Neural progenitor cell (in vitro differentiated cells): Measurements from ENCODE around the gene RPTOR. TPM values are rescaled to one million over a fixed set of nuclear protein-coding genes. Genes with fewer than 3 reads are reported as not detected.

Experiments used
- DNase-seq: peaks from one replicate; pipeline ENCODE4 v3.0.0-alpha.2; 2016; ENCODE audit warnings: low spot score
- H2AFZ ChIP-seq: fragments of 200-600 bp; sonication (generic); replicated peaks from 2 replicates; pipeline ENCODE4 v1.6.1; 2016; ENCODE audit warnings: antibody characterized with exemption
- H3F3A ChIP-seq: fragments of 200-600 bp; sonication (generic); 2 replicates; pipeline ENCODE4 v1.6.1; 2016; ENCODE audit warnings: antibody characterized with exemption, low read depth
- H3K27ac ChIP-seq: fragments of 200-600 bp; sonication (generic); 2 replicates; pipeline ENCODE4 v1.5.1; 2016; ENCODE audit warnings: mild to moderate bottlenecking
- H3K27me3 ChIP-seq: fragments of 200-600 bp; sonication (generic); 2 replicates; pipeline ENCODE4 v1.6.1; 2016; ENCODE audit warnings: mild to moderate bottlenecking, moderate library complexity
- H3K36me3 ChIP-seq: fragments of 200-600 bp; sonication (generic); 2 replicates; pipeline ENCODE4 v1.5.1; 2016
- H3K4me1 ChIP-seq: fragments of 200-600 bp; sonication (generic); 2 replicates; pipeline ENCODE4 v1.6.1; 2016; ENCODE audit warnings: mixed run types
- H3K4me2 ChIP-seq: fragments of 200-600 bp; sonication (generic); 2 replicates; pipeline ENCODE4 v1.6.1; 2016
- H3K4me3 ChIP-seq: fragments of 200-600 bp; sonication (generic); 2 replicates; pipeline ENCODE4 v1.5.1; 2016
- H3K79me2 ChIP-seq: fragments of 200-600 bp; sonication (generic); 2 replicates; pipeline ENCODE4 v1.6.1; 2016; ENCODE audit warnings: low read depth
- H3K9ac ChIP-seq: fragments of 200-600 bp; sonication (generic); 2 replicates; pipeline ENCODE4 v1.6.1; 2016
- H3K9me3 ChIP-seq: fragments of 200-600 bp; sonication (generic); 2 replicates; pipeline ENCODE4 v1.5.1; 2016; ENCODE audit warnings: low read depth
- H4K20me1 ChIP-seq: fragments of 200-600 bp; sonication (generic); 2 replicates; pipeline ENCODE4 v1.6.1; 2016; ENCODE audit warnings: low read depth
- H3K27ac Mint-ChIP-seq: 3 replicates; pipeline ENCODE4 v1.8.0; 2021; ENCODE audit warnings: mixed read lengths
- H3K27me3 Mint-ChIP-seq: 2 replicates; pipeline ENCODE4 v1.8.0; 2022; ENCODE audit warnings: low read depth, mild to moderate bottlenecking, inconsistent platforms, moderate library complexity, mixed read lengths; ENCODE audit not compliant: insufficient read depth
- H3K36me3 Mint-ChIP-seq: 3 replicates; pipeline ENCODE4 v1.8.0; 2021; ENCODE audit warnings: mixed read lengths
- H3K4me1 Mint-ChIP-seq: 3 replicates; pipeline ENCODE4 v1.8.0; 2021; ENCODE audit warnings: mixed read lengths
- H3K4me3 Mint-ChIP-seq: 3 replicates; pipeline ENCODE4 v1.8.0; 2021; ENCODE audit warnings: mild to moderate bottlenecking, moderate library complexity, mixed read lengths
- H3K9me3 Mint-ChIP-seq: 3 replicates; pipeline ENCODE4 v1.8.0; 2020; ENCODE audit warnings: mixed read lengths
- EZH2 ChIP-seq: fragments of 200-600 bp; sonication (generic); IDR thresholded peaks from 2 replicates; pipeline ENCODE4 v1.6.1; 2017; ENCODE audit warnings: antibody characterized with exemption, mild to moderate bottlenecking, moderate library complexity
- EZH2phosphoT487 ChIP-seq: fragments of 200-600 bp; sonication (generic); IDR thresholded peaks from 2 replicates; pipeline ENCODE4 v1.6.1; 2017; ENCODE audit warnings: antibody characterized with exemption
- total RNA-seq: library from RNA; depleted of rRNA; stranded (reverse); fragments of >200 nt; gene quantifications from 2 replicates; pipeline ENCODE4 v1.2.3, GENCODE V29; 2015; ENCODE audit warnings: low replicate concordance
- TF ChIP-seq, protein P1 (sequence below): fragments of 200-600 bp; sonication (generic); IDR thresholded peaks from 2 replicates; pipeline ENCODE4 v1.5.1; 2017; ENCODE audit warnings: antibody characterized with exemption, mild to moderate bottlenecking

The RPTOR gene
- total RNA-seq, 1 donor from 2014 or later = 7.4 TPM

DNA sequence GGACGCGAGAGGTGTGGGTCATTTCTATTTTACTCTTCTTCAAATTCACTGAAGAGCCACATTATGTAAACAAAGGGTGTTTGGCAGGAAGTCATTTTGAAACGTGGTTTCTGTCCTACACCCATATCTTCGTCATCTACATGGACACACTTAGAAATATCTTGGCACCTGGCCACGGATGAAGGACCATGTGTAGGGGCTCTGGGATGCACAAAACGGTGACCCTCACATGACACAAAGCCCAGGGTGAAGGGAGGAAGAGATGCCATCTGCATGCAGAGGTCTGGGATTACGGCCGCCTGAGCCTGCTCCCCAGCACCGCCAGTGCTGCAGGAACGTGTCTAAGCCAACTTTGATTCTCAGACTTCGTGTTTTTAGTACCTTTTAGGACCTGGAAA lies 316.8 kb downstream of the RPTOR start:
- H3K9me3 Mint-ChIP-seq = peaks cover 4% of the 10 kb centered on the region
- no peaks in the 10 kb centered on the region for H3K79me2 ChIP-seq

DNA sequence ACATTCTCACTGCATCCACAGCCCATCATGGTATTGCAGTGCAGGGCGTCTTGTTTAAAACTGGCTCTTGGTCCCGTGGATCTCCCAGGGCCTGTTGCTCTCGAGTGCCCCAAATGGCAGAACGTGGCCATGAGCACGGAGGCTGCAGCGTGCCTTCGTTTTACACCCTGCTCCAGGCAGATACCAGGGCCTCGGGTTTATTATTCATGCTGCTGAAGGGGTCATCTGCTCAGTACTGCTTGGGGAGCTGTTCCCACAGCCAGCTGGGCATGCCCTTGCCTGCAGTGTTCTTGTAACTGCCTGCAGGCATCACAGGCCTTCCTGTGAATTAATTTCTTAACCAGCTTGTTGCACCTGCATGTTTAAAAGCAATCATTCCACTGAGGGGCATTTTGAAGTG lies 317.3 kb downstream of the RPTOR start:
- Histone ChIP-seq H3K4me3 (no peak overlapping the region), H3K27ac (no peak overlapping the region), H3K79me2 (no peaks in the 10 kb centered on the region), H3K9me3 (no peaks in the 10 kb centered on the region), H3F3A (peaks cover 6% of the 10 kb centered on the region), H3K27me3 (no peaks in the 10 kb centered on the region), H4K20me1 (no peaks in the 10 kb centered on the region), H3K36me3 (no peaks in the 10 kb centered on the region), H3K4me2 (no peak overlapping the region), H3K9ac (no peak overlapping the region), H3K4me1 (peaks cover 11% of the 10 kb centered on the region), H2AFZ (no peak overlapping the region)
- TF ChIP-seq, protein P1, sequence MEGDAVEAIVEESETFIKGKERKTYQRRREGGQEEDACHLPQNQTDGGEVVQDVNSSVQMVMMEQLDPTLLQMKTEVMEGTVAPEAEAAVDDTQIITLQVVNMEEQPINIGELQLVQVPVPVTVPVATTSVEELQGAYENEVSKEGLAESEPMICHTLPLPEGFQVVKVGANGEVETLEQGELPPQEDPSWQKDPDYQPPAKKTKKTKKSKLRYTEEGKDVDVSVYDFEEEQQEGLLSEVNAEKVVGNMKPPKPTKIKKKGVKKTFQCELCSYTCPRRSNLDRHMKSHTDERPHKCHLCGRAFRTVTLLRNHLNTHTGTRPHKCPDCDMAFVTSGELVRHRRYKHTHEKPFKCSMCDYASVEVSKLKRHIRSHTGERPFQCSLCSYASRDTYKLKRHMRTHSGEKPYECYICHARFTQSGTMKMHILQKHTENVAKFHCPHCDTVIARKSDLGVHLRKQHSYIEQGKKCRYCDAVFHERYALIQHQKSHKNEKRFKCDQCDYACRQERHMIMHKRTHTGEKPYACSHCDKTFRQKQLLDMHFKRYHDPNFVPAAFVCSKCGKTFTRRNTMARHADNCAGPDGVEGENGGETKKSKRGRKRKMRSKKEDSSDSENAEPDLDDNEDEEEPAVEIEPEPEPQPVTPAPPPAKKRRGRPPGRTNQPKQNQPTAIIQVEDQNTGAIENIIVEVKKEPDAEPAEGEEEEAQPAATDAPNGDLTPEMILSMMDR = peak; percentile 45
- TF ChIP-seq EZH2phosphoT487 = no peak
- H3K27ac Mint-ChIP-seq = no peak overlapping the region
- H3K9me3 Mint-ChIP-seq = peaks cover 4% of the 10 kb centered on the region
- H3K36me3 Mint-ChIP-seq = peaks cover 18% of the 10 kb centered on the region
- no peak overlapping the region for H3K4me3 Mint-ChIP-seq
- peaks cover 22% of the 10 kb centered on the region for H3K4me1 Mint-ChIP-seq
- peaks cover 4% of the 10 kb centered on the region for H3K27me3 Mint-ChIP-seq
- DNase-seq = peak; percentile 53

More for the DNA sequence above, 316.8 kb downstream of the RPTOR start:
- Histone ChIP-seq H2AFZ (no peak overlapping the region), H4K20me1 (no peaks in the 10 kb centered on the region), H3K4me3 (no peak overlapping the region), H3K27me3 (no peaks in the 10 kb centered on the region), H3K27ac (no peak overlapping the region), H3F3A (peaks cover 6% of the 10 kb centered on the region), H3K36me3 (no peaks in the 10 kb centered on the region), H3K9me3 (no peaks in the 10 kb centered on the region), H3K4me1 (peaks cover 11% of the 10 kb centered on the region), H3K9ac (no peak overlapping the region), H3K4me2 (no peak overlapping the region)
- peaks cover 22% of the 10 kb centered on the region for H3K4me1 Mint-ChIP-seq
- TF ChIP-seq EZH2phosphoT487 = no peak
- TF ChIP-seq, protein P1 = no peak
- no peak for TF ChIP-seq EZH2
- H3K36me3 Mint-ChIP-seq = peaks cover 19% of the 10 kb centered on the region
- H3K4me3 Mint-ChIP-seq = no peak overlapping the region
- H3K27ac Mint-ChIP-seq = no peak overlapping the region
- DNase-seq = no peak
- peaks cover 4% of the 10 kb centered on the region for H3K27me3 Mint-ChIP-seq

DNA sequence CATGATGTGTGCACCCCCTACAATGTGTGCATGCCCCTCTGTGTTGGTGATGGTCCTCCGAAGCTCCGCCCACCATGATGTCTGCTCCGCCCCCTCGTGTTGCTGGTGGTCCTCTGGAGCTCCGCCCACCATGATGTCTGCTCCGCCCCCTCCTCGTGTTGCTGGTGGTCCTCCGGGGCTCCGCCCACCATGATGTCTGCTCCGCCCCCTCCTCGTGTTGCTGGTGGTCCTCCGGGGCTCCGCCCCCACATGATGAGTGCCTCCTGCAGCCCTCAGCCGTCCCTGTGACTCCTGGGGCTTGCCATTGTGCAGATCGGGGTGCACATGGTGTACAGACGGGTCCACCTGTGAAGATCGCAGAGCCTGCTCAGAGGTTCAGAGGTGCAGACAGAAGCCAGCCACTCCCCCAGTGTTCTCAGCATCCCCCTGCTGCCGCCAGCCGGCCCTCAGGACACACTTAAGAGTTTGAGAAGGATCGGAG lies 317.9 kb downstream of the RPTOR start:
- Mint-ChIP-seq H3K9me3 (peaks cover 4% of the 10 kb centered on the region), H3K36me3 (peaks cover 18% of the 10 kb centered on the region), H3K27ac (no peak overlapping the region), H3K27me3 (peaks cover 4% of the 10 kb centered on the region), H3K4me1 (peaks cover 22% of the 10 kb centered on the region), H3K4me3 (no peak overlapping the region)
- H3K27me3 ChIP-seq = no peaks in the 10 kb centered on the region
- peaks cover 6% of the 10 kb centered on the region for H3F3A ChIP-seq
- no peaks in the 10 kb centered on the region for H3K9me3 ChIP-seq
- H3K79me2 ChIP-seq = no peaks in the 10 kb centered on the region
- no peak overlapping the region for H2AFZ ChIP-seq
- TF ChIP-seq EZH2 (no peak), EZH2phosphoT487 (no peak)
- TF ChIP-seq, protein P1 = no peak
- no peak overlapping the region for H3K27ac ChIP-seq
- H3K36me3 ChIP-seq = no peaks in the 10 kb centered on the region
- H3K4me3 ChIP-seq = no peak overlapping the region
- H3K9ac ChIP-seq = no peak overlapping the region
- H3K4me1 ChIP-seq = peaks cover 11% of the 10 kb centered on the region
- DNase-seq = no peak
- no peaks in the 10 kb centered on the region for H4K20me1 ChIP-seq
- H3K4me2 ChIP-seq = no peak overlapping the region
